K562 (cell line): Measurements from ENCODE around the gene ATP5MK. TPM values are rescaled to one million over a fixed set of nuclear protein-coding genes. Genes with fewer than 3 reads are reported as not detected.

Experiments
- ESRRA ChIP-seq: fragments of 450-650 bp; IDR thresholded peaks from 2 replicates; pipeline ENCODE4 v1.6.1; 2014; ENCODE audit warnings: low read depth, mild to moderate bottlenecking, moderate library complexity, borderline replicate concordance
- HNRNPK ChIP-seq: fragments of 200-400 bp; formaldehyde crosslinking; IDR thresholded peaks from one replicate; pipeline ENCODE4 v1.6.1; 2018; ENCODE audit warnings: mild to moderate bottlenecking, low read depth, low read length; ENCODE audit not compliant: poor library complexity, severe bottlenecking
- KLF1 ChIP-seq: fragments of 450-650 bp; IDR thresholded peaks from 2 replicates; pipeline ENCODE4 v1.6.1; 2016; ENCODE audit warnings: missing genetic modification characterization, missing compliant biosample characterization
- KLF13 ChIP-seq: fragments of 450-650 bp; IDR thresholded peaks from 2 replicates; pipeline ENCODE4 v1.6.1; 2016; ENCODE audit warnings: missing genetic modification characterization, low read depth, mild to moderate bottlenecking, missing compliant biosample characterization, moderate library complexity, borderline replicate concordance
- SNAPC5 ChIP-seq: fragments of 250-450 bp; sonication (Bioruptor Pico); IDR thresholded peaks from 2 replicates; pipeline ENCODE4 v1.8.0; 2021; ENCODE audit warnings: moderate library complexity, mild to moderate bottlenecking, inconsistent platforms
- SNIP1 ChIP-seq: fragments of 450-650 bp; IDR thresholded peaks from 2 replicates; pipeline ENCODE4 v1.7.1; 2017; ENCODE audit warnings: low read depth, mild to moderate bottlenecking
- SRSF9 ChIP-seq: fragments of 200-400 bp; formaldehyde crosslinking; IDR thresholded peaks from 2 replicates; pipeline ENCODE4 v1.6.1; 2017; ENCODE audit warnings: low read depth, low read length, borderline replicate concordance
- YY1 ChIP-seq, 3 experiments: IDR thresholded peaks; 2 replicates each; pipeline ENCODE4 v1.6.1; 2011; ENCODE audit warnings: low read length in 2 of 3, mild to moderate bottlenecking in 2 of 3, moderate library complexity in 2 of 3, borderline replicate concordance in 1 of 3, control low read depth in 1 of 3, low read depth in 1 of 3; ENCODE audit not compliant: insufficient read depth in 3 of 3, insufficient replicate concordance in 2 of 3, control insufficient read depth in 1 of 3, insufficient read length in 1 of 3; ENCODE audit errors: extremely low read depth in 1 of 3
- ZBTB33 ChIP-seq: sonication (generic); formaldehyde crosslinking; IDR thresholded peaks from 2 replicates; pipeline ENCODE4 v1.8.1; 2023; ENCODE audit warnings: mild to moderate bottlenecking, missing genetic modification reagents
- ZNF239 ChIP-seq: fragments of 250-450 bp; sonication (Bioruptor Pico); IDR thresholded peaks from 2 replicates; pipeline ENCODE4 v1.4.0; 2020; ENCODE audit warnings: mild to moderate bottlenecking
- ZNF24 ChIP-seq: fragments of 450-650 bp; IDR thresholded peaks from 2 replicates; pipeline ENCODE4 v1.6.1; 2016
- ZNF318 ChIP-seq, 2 experiments: fragments of 450-650 bp; IDR thresholded peaks; 2 replicates each; pipeline ENCODE4 v1.6.1; 2016; ENCODE audit warnings: mild to moderate bottlenecking in 2 of 2, borderline replicate concordance in 1 of 2, low read depth in 1 of 2, moderate library complexity in 1 of 2
- polyA plus RNA-seq, 8 experiments: library from polyadenylated mRNA; depleted of rRNA in 4 of 8; stranded (reverse) in 5 of 8; unstranded in 3 of 8; fragments of >200 nt; fragmentation: Nextera tagmentation in 2 of 8; fragmentation: Illumina TruSeq in 1 of 8; extraction: Ambion mirVana in 2 of 8; extraction: Trizol in 1 of 8; gene quantifications; 2 replicates each; pipeline versions ENCODE4 v1.2.1 to v1.2.3, GENCODE V29; 2011 to 2014; ENCODE audit warnings: inconsistent platforms in 1 of 8, missing spikeins in 1 of 8
- total RNA-seq, 7 experiments: library from RNA; depleted of rRNA in 6 of 7; stranded (reverse); fragments of >200 nt in 6 of 7; fragmentation: Illumina TruSeq in 2 of 7; extraction: Trizol in 2 of 7; gene quantifications; 2 replicates each; pipeline versions ENCODE4 v1.2.1 to v1.2.3, GENCODE V29; 2011 to 2021; ENCODE audit warnings: low replicate concordance in 1 of 7

ATP5MK gene
- total and polyA plus RNA-seq, 9 of the 15 experiments (the other 6 are each of a cell fraction or from before 2014, with no cell fraction given) = 182 to 1,810 (median 741) TPM

GRCh38 chr10:103419101-103419500 lies 22.8 kb upstream of the ATP5MK start (continued):
- TF ChIP-seq ZNF318 (IDR thresholded peaks at IDR 0.05; ENCODE audit: borderline replicate concordance in 1 of 2, low read depth in 1 of 2) (no peak), SNAPC5 (CRISPR knock-in tag) (no peak), KLF13 (no peak), HNRNPK (no peak), ESRRA (no peak), ZNF24 (no peak), ZBTB33 (CRISPR knock-in tag) (no peak), KLF1 (tag) (no peak), ZNF239 (CRISPR knock-in tag) (no peak), SNIP1 (no peak), SRSF9 (no peak), YY1 (IDR thresholded peaks at IDR 0.05; ENCODE audit: borderline replicate concordance in 1 of 3, control insufficient read depth in 1 of 3, extremely low read depth in 1 of 3, insufficient read depth in 3 of 3, insufficient read length in 1 of 3, insufficient replicate concordance in 2 of 3, low read depth in 1 of 3, low read length in 2 of 3) (no peak)
